ENCODE results near the gene YPEL3. TPM values are rescaled to one million over a fixed set of nuclear protein-coding genes. Genes with fewer than 3 reads are reported as not detected.
A peak's percentile ranks its signal among the peaks of the same experiment; 100 is the strongest.

Gene YPEL3
- total RNA-seq, 4 donors from 2014 or later = 138 to 197 (median 195) TPM

- no peak for DNase-seq (ENCODE audit: low spot score in 2 of 2)
- Histone ChIP-seq H3K9me3 (no peaks in the 10 kb centered on the region), H3K4me1 (no peaks in the 10 kb centered on the region), H3K4me3 (no peak overlapping the region), H3K36me3 (peaks cover 39% of the 10 kb centered on the region), H3K27me3 (no peaks in the 10 kb centered on the region), H3K27ac (no peak overlapping the region)
- no peak for TF ChIP-seq EP300 (IDR thresholded peaks at IDR 0.05)
- no peak for TF ChIP-seq POLR2AphosphoS5 (IDR thresholded peaks at IDR 0.05)
- no peak for TF ChIP-seq CTCF (IDR thresholded peaks at IDR 0.05)
- TF ChIP-seq POLR2A (IDR thresholded peaks at IDR 0.05) = no peak
- WGBS = 76% methylated on average over 6 of the region's 6 CpGs
Observed at GRCh38 chr16:30104492-30104891, 8.5 kb upstream of the YPEL3 start.

DNA sequence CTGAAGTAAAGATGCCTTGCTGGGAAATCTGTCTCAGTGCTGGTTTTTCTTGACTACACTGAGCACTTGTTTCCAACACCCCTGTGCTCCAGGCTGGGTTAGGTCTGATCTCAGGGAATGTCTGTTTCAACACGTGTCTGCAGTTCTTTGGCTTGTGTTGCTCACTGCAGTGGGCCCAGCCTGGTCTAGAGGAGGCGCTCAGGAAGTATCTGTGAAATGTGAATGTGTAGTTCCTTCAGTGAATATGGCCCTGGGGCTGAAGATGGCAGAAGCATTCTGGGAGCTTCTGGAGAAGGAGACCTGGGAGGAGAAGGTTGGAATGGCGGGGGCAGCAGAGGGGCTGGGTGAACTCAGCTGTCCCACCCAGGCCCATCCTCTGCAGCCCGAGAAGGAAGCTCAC lies 8.1 kb upstream of the YPEL3 start:
- peaks cover 35% of the 10 kb centered on the region for H3K36me3 ChIP-seq
- no peak overlapping the region for H3K27ac ChIP-seq
- TF ChIP-seq POLR2A (IDR thresholded peaks at IDR 0.05) (no peak), EP300 (IDR thresholded peaks at IDR 0.05) (no peak), CTCF (IDR thresholded peaks at IDR 0.05) (no peak), POLR2AphosphoS5 (IDR thresholded peaks at IDR 0.05) (no peak)
- H3K4me1 ChIP-seq = no peaks in the 10 kb centered on the region
- no peak for DNase-seq (ENCODE audit: low spot score in 2 of 2)
- no peak overlapping the region for H3K4me3 ChIP-seq
- no peaks in the 10 kb centered on the region for H3K27me3 ChIP-seq
- whole genome bisulfite sequencing = 73% methylated on average over 4 of the region's 4 CpGs
- H3K9me3 ChIP-seq = no peaks in the 10 kb centered on the region

GRCh38 chr16:30096862-30097563 lies 1.0 kb upstream of the YPEL3 start:
- DNase-seq (ENCODE audit: low spot score in 2 of 2) = no peak
- H3K36me3 ChIP-seq = peaks cover 12% of the 10 kb centered on the region
- H3K27me3 ChIP-seq = no peaks in the 10 kb centered on the region
- H3K27ac ChIP-seq = peak overlapping the region; percentile 98
- H3K9me3 ChIP-seq = no peaks in the 10 kb centered on the region
- WGBS = 94% methylated on average over 18 of the region's 18 CpGs
- H3K4me1 ChIP-seq = peaks cover 36% of the 10 kb centered on the region
- H3K4me3 ChIP-seq = peak overlapping the region; percentile 85
- TF ChIP-seq POLR2AphosphoS5 (IDR thresholded peaks at IDR 0.05) (no peak), POLR2A (IDR thresholded peaks at IDR 0.05) (no peak), EP300 (IDR thresholded peaks at IDR 0.05) (no peak), CTCF (IDR thresholded peaks at IDR 0.05) (no peak)

GRCh38 chr16:30095166-30096078 lies 591 bp downstream of the YPEL3 start:
- Histone ChIP-seq H3K9me3 (no peaks in the 10 kb centered on the region), H3K36me3 (peaks cover 12% of the 10 kb centered on the region), H3K27me3 (no peaks in the 10 kb centered on the region), H3K4me1 (peaks cover 51% of the 10 kb centered on the region), H3K27ac (peak overlapping the region; percentile 98), H3K4me3 (peak overlapping the region; percentile 85)
- TF ChIP-seq POLR2A (IDR thresholded peaks at IDR 0.05) (no peak), POLR2AphosphoS5 (IDR thresholded peaks at IDR 0.05) (no peak), EP300 (IDR thresholded peaks at IDR 0.05) (no peak), CTCF (IDR thresholded peaks at IDR 0.05) (no peak)
- no peak for DNase-seq (ENCODE audit: low spot score in 2 of 2)
- 6% methylated on average over 5 of the region's 47 CpGs for WGBS

Measured in suprapubic skin (tissue), 4 donors.